ENCODE data around the gene COL25A1. TPM values are rescaled to one million over a fixed set of nuclear protein-coding genes. Genes with fewer than 3 reads are reported as not detected.

Gene COL25A1
- total RNA-seq, 2 donors from 2014 or later, result 0.05 to 0.14 TPM

GRCh38 chr4:108804648-108805273, 497.7 kb downstream of the COL25A1 start:
- H3K27me3 Mint-ChIP-seq (ENCODE audit: low read depth), result peaks cover 11% of the 10 kb centered on the region
- no peaks in the 10 kb centered on the region for H3K4me1 Mint-ChIP-seq (ENCODE audit: low read depth)
- H3K9me3 Mint-ChIP-seq, result no peaks in the 10 kb centered on the region
- no peak for ATAC-seq (replicated peaks in 1 of 2)
- no peak overlapping the region for H3K27ac Mint-ChIP-seq
- H3K36me3 Mint-ChIP-seq (ENCODE audit: insufficient read depth in 2 of 2), result peaks cover 0 to 2% of the 10 kb centered on the region in 2 donors
- no peak overlapping the region for H3K4me3 Mint-ChIP-seq
- DNase-seq, result no peak

GRCh38 chr4:108799306-108799705, 503.2 kb downstream of the COL25A1 start:
- H3K4me3 Mint-ChIP-seq, result no peak overlapping the region
- H3K36me3 Mint-ChIP-seq (ENCODE audit: insufficient read depth in 2 of 2), result no peaks in the 10 kb centered on the region
- ATAC-seq (replicated peaks in 1 of 2), result no peak

GRCh38 chr4:108796173-108796572, 506.3 kb downstream of the COL25A1 start:
- H3K4me1 Mint-ChIP-seq (ENCODE audit: low read depth), result no peaks in the 10 kb centered on the region
- H3K4me3 Mint-ChIP-seq, result no peak overlapping the region
- ATAC-seq (replicated peaks in 1 of 2), result no peak
- DNase-seq, result no peak
- H3K27ac Mint-ChIP-seq, result no peak overlapping the region
- H3K9me3 Mint-ChIP-seq, result no peaks in the 10 kb centered on the region
- H3K36me3 Mint-ChIP-seq (ENCODE audit: insufficient read depth in 2 of 2), result no peaks in the 10 kb centered on the region
- H3K27me3 Mint-ChIP-seq (ENCODE audit: low read depth), result no peaks in the 10 kb centered on the region

More at GRCh38 chr4:108799306-108799705, 503.2 kb downstream of the COL25A1 start:
- H3K9me3 Mint-ChIP-seq, result no peaks in the 10 kb centered on the region
- DNase-seq, result no peak
- no peaks in the 10 kb centered on the region for H3K27me3 Mint-ChIP-seq (ENCODE audit: low read depth)
- H3K27ac Mint-ChIP-seq, result no peak overlapping the region
- no peaks in the 10 kb centered on the region for H3K4me1 Mint-ChIP-seq (ENCODE audit: low read depth)

- no peak for ATAC-seq (replicated peaks in 1 of 2)
- no peaks in the 10 kb centered on the region for H3K36me3 Mint-ChIP-seq (ENCODE audit: insufficient read depth in 2 of 2)
- H3K4me3 Mint-ChIP-seq, result no peak overlapping the region
- no peaks in the 10 kb centered on the region for H3K27me3 Mint-ChIP-seq (ENCODE audit: low read depth)
- no peak overlapping the region for H3K27ac Mint-ChIP-seq
- no peaks in the 10 kb centered on the region for H3K4me1 Mint-ChIP-seq (ENCODE audit: low read depth)
- DNase-seq, result no peak
- no peaks in the 10 kb centered on the region for H3K9me3 Mint-ChIP-seq
Observed at GRCh38 chr4:108795733-108796132, 506.7 kb downstream of the COL25A1 start.

DNA sequence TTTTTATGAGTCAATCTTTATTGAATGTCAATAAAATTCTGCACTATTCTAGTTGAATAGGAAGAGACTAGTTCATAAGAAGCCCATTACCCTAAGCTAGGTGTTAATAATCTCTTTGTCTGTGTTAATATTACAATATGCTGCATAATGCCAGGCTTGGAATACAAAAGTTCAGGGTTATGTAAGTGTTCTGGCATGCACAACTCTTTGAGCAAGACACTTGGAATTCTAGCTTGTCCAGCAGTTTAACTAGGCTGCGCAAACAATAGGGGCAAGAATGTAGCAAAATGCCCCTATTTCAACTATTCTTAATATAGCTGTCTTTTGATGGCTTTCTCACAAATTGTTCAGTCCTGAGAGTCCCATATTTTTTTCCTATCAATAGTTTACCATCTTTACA, 508.3 kb downstream of the COL25A1 start:
- H3K27me3 Mint-ChIP-seq (ENCODE audit: low read depth), result no peaks in the 10 kb centered on the region
- no peak overlapping the region for H3K27ac Mint-ChIP-seq
- H3K36me3 Mint-ChIP-seq (ENCODE audit: insufficient read depth in 2 of 2), result no peaks in the 10 kb centered on the region
- no peaks in the 10 kb centered on the region for H3K9me3 Mint-ChIP-seq
- DNase-seq, result no peak
- H3K4me1 Mint-ChIP-seq (ENCODE audit: low read depth), result no peaks in the 10 kb centered on the region
- no peak for ATAC-seq (replicated peaks in 1 of 2)
- H3K4me3 Mint-ChIP-seq, result no peak overlapping the region

GRCh38 chr4:108793415-108793814, 509.0 kb downstream of the COL25A1 start:
- H3K9me3 Mint-ChIP-seq, result no peaks in the 10 kb centered on the region
- no peak overlapping the region for H3K4me3 Mint-ChIP-seq
- no peak overlapping the region for H3K27ac Mint-ChIP-seq
- no peaks in the 10 kb centered on the region for H3K4me1 Mint-ChIP-seq (ENCODE audit: low read depth)
- ATAC-seq (replicated peaks in 1 of 2) (no peak), DNase-seq (no peak)
- no peaks in the 10 kb centered on the region for H3K27me3 Mint-ChIP-seq (ENCODE audit: low read depth)
- H3K36me3 Mint-ChIP-seq (ENCODE audit: insufficient read depth in 2 of 2), result no peaks in the 10 kb centered on the region

- H3K27me3 Mint-ChIP-seq (ENCODE audit: low read depth), result no peaks in the 10 kb centered on the region
- no peaks in the 10 kb centered on the region for H3K36me3 Mint-ChIP-seq (ENCODE audit: insufficient read depth in 2 of 2)
- H3K9me3 Mint-ChIP-seq, result no peaks in the 10 kb centered on the region
- no peak overlapping the region for H3K4me3 Mint-ChIP-seq
- ATAC-seq (replicated peaks in 1 of 2), result no peak
- no peak for DNase-seq
- no peak overlapping the region for H3K27ac Mint-ChIP-seq
- H3K4me1 Mint-ChIP-seq (ENCODE audit: low read depth), result no peaks in the 10 kb centered on the region
Observed at GRCh38 chr4:108788731-108789130, 513.7 kb downstream of the COL25A1 start.

DNA sequence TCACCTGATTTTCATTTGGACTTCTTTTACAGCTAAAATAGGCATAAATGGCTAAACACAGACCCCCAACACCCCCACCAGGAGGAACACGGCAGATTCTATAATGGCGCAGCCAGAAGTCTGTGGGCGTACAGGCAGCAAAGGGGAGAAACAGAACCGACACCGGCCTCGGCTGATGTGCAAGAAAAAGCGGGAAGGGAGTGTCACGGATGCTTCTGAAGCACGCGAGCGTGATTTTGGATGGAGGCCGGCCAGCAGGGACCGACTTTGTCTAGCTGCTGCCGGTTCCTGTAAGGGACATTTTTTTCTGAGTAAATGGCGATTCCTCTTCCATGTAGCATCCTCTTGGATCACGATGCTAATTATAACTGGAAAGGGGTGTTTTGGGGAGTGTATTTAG, 514.7 kb downstream of the COL25A1 start:
- ATAC-seq (replicated peaks in 1 of 2) (no peak), DNase-seq (no peak)
- H3K36me3 Mint-ChIP-seq (ENCODE audit: insufficient read depth in 2 of 2), result no peaks in the 10 kb centered on the region
- no peaks in the 10 kb centered on the region for H3K4me1 Mint-ChIP-seq (ENCODE audit: low read depth)
- H3K4me3 Mint-ChIP-seq, result no peak overlapping the region
- no peaks in the 10 kb centered on the region for H3K9me3 Mint-ChIP-seq
- H3K27me3 Mint-ChIP-seq (ENCODE audit: low read depth), result no peaks in the 10 kb centered on the region
- no peak overlapping the region for H3K27ac Mint-ChIP-seq

DNA sequence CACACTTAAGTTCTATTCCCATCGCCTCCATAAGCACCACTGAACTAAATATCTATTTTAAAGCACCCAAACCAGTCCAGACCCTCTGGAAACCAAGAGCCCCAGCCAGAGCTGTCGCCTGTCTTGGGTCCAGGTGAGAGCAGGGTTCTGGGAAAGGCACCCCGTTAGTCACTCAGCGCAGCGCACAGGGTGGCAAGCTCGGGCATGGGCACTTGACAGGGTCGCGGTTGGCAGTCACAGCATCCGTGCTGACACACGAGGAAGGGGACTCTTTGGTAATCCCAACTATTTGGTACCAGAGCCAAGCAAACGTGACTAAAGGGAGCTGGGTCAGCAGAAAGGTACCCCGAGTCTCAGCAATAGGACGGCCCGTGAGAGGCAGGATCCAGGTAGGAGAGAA, 515.4 kb downstream of the COL25A1 start:
- no peaks in the 10 kb centered on the region for H3K9me3 Mint-ChIP-seq
- no peaks in the 10 kb centered on the region for H3K27me3 Mint-ChIP-seq (ENCODE audit: low read depth)
- DNase-seq, result no peak
- H3K4me3 Mint-ChIP-seq, result no peak overlapping the region
- no peaks in the 10 kb centered on the region for H3K4me1 Mint-ChIP-seq (ENCODE audit: low read depth)
- ATAC-seq (replicated peaks in 1 of 2), result no peak
- no peaks in the 10 kb centered on the region for H3K36me3 Mint-ChIP-seq (ENCODE audit: insufficient read depth in 2 of 2)
- H3K27ac Mint-ChIP-seq, result no peak overlapping the region

- ATAC-seq (replicated peaks in 1 of 2), result no peak
- DNase-seq, result no peak
- no peaks in the 10 kb centered on the region for H3K27me3 Mint-ChIP-seq (ENCODE audit: low read depth)
- no peak overlapping the region for H3K27ac Mint-ChIP-seq
- H3K4me3 Mint-ChIP-seq, result no peak overlapping the region
- no peaks in the 10 kb centered on the region for H3K36me3 Mint-ChIP-seq (ENCODE audit: insufficient read depth in 2 of 2)
- H3K9me3 Mint-ChIP-seq, result no peaks in the 10 kb centered on the region
- no peaks in the 10 kb centered on the region for H3K4me1 Mint-ChIP-seq (ENCODE audit: low read depth)
Observed at GRCh38 chr4:108786351-108786750, 516.1 kb downstream of the COL25A1 start.

- no peak for ATAC-seq (replicated peaks in 1 of 2)
- H3K4me1 Mint-ChIP-seq (ENCODE audit: low read depth), result no peaks in the 10 kb centered on the region
- H3K9me3 Mint-ChIP-seq, result no peaks in the 10 kb centered on the region
- H3K27me3 Mint-ChIP-seq (ENCODE audit: low read depth), result no peaks in the 10 kb centered on the region
- H3K27ac Mint-ChIP-seq, result no peak overlapping the region
- H3K36me3 Mint-ChIP-seq (ENCODE audit: insufficient read depth in 2 of 2), result no peaks in the 10 kb centered on the region
- DNase-seq, result no peak
- no peak overlapping the region for H3K4me3 Mint-ChIP-seq
Observed at GRCh38 chr4:108783665-108784463, 518.6 kb downstream of the COL25A1 start.

GRCh38 chr4:108779958-108780357, 522.5 kb downstream of the COL25A1 start:
- H3K4me3 Mint-ChIP-seq, result no peak overlapping the region
- peaks cover 8% of the 10 kb centered on the region for H3K27me3 Mint-ChIP-seq (ENCODE audit: low read depth)
- H3K27ac Mint-ChIP-seq, result no peak overlapping the region
- ATAC-seq (replicated peaks in 1 of 2) (no peak), DNase-seq (no peak)
- H3K4me1 Mint-ChIP-seq (ENCODE audit: low read depth), result no peaks in the 10 kb centered on the region
- no peaks in the 10 kb centered on the region for H3K9me3 Mint-ChIP-seq
- H3K36me3 Mint-ChIP-seq (ENCODE audit: insufficient read depth in 2 of 2), result no peaks in the 10 kb centered on the region

DNA sequence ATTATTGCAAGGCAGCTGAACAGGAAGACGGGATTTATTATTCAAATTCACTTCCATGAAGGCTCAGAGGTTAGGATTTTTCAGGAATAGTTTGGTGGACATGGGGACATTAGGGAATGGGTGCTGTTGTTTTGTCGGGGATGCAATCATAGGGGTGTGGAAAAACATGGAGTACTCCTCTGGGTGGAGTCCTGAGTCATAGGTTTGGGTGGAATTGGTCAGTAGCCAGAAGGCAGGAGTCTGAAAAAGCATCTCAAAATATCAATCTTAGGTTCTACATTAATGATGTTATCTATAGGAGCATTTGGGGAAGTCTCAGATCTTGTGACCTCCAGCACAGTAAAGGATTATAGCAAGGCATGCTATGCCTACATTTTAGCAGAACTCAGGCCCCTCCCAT, 525.1 kb downstream of the COL25A1 start:
- ATAC-seq (replicated peaks in 1 of 2) (no peak), DNase-seq (no peak)
- H3K9me3 Mint-ChIP-seq, result no peaks in the 10 kb centered on the region
- H3K27ac Mint-ChIP-seq, result no peak overlapping the region
- H3K4me3 Mint-ChIP-seq, result no peak overlapping the region
- H3K36me3 Mint-ChIP-seq (ENCODE audit: insufficient read depth in 2 of 2), result no peaks in the 10 kb centered on the region
- peaks cover 8% of the 10 kb centered on the region for H3K27me3 Mint-ChIP-seq (ENCODE audit: low read depth)
- no peaks in the 10 kb centered on the region for H3K4me1 Mint-ChIP-seq (ENCODE audit: low read depth)

GRCh38 chr4:108775921-108776320, 526.5 kb downstream of the COL25A1 start:
- ATAC-seq (replicated peaks in 1 of 2), result no peak
- H3K4me3 Mint-ChIP-seq, result no peak overlapping the region
- H3K27ac Mint-ChIP-seq, result no peak overlapping the region
- no peak for DNase-seq
- no peaks in the 10 kb centered on the region for H3K4me1 Mint-ChIP-seq (ENCODE audit: low read depth)
- no peaks in the 10 kb centered on the region for H3K36me3 Mint-ChIP-seq (ENCODE audit: insufficient read depth in 2 of 2)
- peaks cover 8% of the 10 kb centered on the region for H3K27me3 Mint-ChIP-seq (ENCODE audit: low read depth)
- H3K9me3 Mint-ChIP-seq, result no peaks in the 10 kb centered on the region
